GM06990 (cell line): ENCODE results near the gene GARIN5B.

Source experiments
- DNase-seq: peaks from one replicate; pipeline ENCODE4 v3.0.0-alpha.2; 2011; ENCODE audit not compliant: insufficient read length; ENCODE audit errors: extremely low read depth
- H3K27me3 ChIP-seq: replicated peaks from 2 replicates; pipeline ENCODE4 v1.6.0; 2011; ENCODE audit warnings: low read length; ENCODE audit not compliant: control insufficient read depth, insufficient read depth
- H3K36me3 ChIP-seq: 2 replicates; pipeline ENCODE4 v1.5.1; 2011; ENCODE audit warnings: low read length; ENCODE audit not compliant: control insufficient read depth, insufficient read depth
- H3K4me3 ChIP-seq: replicated peaks from 2 replicates; pipeline ENCODE4 v1.5.1; 2011; ENCODE audit warnings: low read depth, mild to moderate bottlenecking, control low read depth, low read length
- CTCF ChIP-seq: IDR thresholded peaks from 2 replicates; pipeline ENCODE4 v1.5.1; 2011; ENCODE audit warnings: low read length, control low read depth, mild to moderate bottlenecking, inconsistent platforms; ENCODE audit not compliant: insufficient read depth, poor library complexity, severe bottlenecking

Gene GARIN5B

GRCh38 chr19:55305983-55306562 lies 57.0 kb downstream of the GARIN5B start:
- no peak for DNase-seq
- no peak overlapping the region for H3K4me3 ChIP-seq
- no peaks in the 10 kb centered on the region for H3K36me3 ChIP-seq
- H3K27me3 ChIP-seq, result no peaks in the 10 kb centered on the region
- no peak for TF ChIP-seq CTCF

GRCh38 chr19:55305491-55305890 lies 57.6 kb downstream of the GARIN5B start:
- DNase-seq, result no peak
- Histone ChIP-seq H3K27me3 (no peaks in the 10 kb centered on the region), H3K36me3 (no peaks in the 10 kb centered on the region), H3K4me3 (no peak overlapping the region)
- no peak for TF ChIP-seq CTCF

- H3K36me3 ChIP-seq, result no peaks in the 10 kb centered on the region
- no peaks in the 10 kb centered on the region for H3K27me3 ChIP-seq
- DNase-seq, result no peak
- no peak for TF ChIP-seq CTCF
- no peak overlapping the region for H3K4me3 ChIP-seq
Observed at GRCh38 chr19:55304980-55305379, 58.1 kb downstream of the GARIN5B start.
